Amniotic stem cell (primary cell): ENCODE measurements around the gene HIC1.

Experiments used
- DNase-seq: peaks from one replicate; lab custom pipeline; 2025; lab: John Stamatoyannopoulos, UW

Gene HIC1

DNA sequence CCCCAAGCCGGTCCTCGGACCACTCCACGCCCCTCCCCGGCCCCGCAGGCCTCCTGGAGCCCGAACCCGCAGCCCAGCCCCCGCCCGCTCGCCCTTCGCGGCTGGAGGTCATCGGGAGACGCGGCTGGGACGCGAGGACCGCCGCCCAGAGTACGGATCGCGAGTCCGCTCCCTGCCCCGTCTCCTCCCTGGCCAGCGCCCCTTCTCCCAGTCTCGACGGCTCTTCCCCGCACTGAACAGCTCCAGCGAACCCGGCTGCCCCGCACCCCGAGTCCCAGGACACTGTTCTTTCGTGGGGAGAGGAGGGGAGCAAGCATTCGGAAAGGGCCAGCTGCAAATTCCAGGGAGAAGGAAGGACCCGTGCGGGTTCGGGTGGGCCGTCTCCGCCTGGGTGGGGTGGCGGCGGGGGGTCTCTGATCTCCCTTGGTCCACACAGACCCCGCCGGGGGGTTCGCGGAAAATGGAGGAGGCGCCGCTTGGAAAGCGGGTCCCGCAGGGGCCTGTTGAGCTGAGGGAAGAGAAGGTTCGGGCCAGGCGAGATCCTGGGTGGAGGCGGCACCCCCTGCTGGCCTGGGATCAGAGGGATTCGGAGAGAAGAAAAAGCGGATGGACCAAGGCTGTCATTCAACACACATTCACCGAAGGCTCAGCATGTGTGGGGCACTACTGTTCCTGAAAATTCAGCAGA lies 29.1 kb upstream of the HIC1 start:
- DNase-seq, result peak; percentile 75

DNA sequence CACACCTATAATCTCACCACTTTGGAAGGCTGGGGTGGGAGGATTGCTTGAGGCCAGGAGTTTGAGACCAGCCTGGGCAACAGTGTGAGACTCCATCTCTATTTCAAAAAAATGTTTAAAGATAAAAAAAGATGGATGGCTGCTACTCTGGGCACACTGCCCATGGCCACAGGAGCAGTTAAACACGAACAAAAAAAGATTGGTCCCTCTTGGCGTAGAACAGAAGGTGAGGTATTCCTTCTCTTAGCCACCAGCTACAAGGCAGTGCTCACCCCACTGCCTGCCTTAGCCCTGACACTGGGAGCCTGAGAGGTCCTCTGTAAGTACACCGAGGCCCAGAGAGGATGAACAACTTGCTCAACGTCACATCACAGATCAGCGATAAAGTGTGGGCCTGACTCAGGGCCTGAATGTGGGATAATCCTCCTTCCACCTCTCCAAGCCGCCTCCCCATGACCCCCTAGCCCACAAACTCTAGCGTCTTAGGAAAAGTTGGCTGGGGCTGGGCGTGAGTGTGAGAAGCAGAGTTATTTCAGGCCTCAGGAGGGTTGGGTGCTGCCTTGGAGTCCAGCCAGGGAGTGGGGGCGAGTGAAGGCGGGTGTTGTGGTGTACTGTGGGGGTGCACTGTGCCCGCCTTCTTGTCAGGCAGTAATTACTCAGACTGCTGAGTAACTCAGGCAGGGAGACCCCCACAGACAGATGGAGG lies 27.2 kb upstream of the HIC1 start:
- DNase-seq, result no peak

DNA sequence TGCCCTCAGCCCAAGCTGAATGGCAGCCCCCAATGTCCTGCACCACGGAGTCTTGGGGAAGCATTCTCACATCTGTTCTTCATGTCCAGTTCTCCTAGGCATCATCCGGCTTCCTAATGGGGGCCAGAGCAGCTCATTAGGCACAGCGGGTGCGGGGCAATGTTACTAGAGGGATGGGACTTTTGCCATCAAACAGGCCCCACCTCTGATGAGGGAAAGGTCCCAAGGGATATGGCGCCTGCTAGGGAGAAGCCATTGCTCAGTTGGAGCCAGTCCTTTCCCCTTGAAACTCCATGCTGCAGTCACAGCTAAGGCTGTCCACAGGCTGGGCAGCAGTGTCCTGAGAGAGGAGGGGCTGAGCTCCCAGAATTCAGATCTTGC lies 26.7 kb upstream of the HIC1 start:
- no peak for DNase-seq

DNA sequence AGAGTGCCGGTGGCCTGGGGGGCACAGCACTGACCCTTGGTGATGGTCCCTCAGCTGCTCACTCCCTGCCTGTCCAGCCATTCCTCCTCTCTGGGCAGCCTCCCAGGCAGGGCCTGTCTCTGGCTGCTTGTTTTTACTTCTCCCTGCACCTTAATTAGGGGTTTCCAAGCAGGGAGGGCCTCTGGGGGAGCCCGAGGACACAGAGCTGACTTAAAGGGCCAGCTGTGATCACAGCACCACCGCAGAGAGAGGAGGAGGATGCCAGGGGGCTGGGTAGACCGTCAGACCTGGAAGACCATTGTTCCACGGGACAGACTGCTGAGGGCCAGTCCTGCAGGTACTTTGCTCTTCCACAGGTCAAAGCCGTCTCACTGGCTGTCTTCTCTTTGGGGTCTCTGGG lies 26.2 kb upstream of the HIC1 start:
- no peak for DNase-seq

DNA sequence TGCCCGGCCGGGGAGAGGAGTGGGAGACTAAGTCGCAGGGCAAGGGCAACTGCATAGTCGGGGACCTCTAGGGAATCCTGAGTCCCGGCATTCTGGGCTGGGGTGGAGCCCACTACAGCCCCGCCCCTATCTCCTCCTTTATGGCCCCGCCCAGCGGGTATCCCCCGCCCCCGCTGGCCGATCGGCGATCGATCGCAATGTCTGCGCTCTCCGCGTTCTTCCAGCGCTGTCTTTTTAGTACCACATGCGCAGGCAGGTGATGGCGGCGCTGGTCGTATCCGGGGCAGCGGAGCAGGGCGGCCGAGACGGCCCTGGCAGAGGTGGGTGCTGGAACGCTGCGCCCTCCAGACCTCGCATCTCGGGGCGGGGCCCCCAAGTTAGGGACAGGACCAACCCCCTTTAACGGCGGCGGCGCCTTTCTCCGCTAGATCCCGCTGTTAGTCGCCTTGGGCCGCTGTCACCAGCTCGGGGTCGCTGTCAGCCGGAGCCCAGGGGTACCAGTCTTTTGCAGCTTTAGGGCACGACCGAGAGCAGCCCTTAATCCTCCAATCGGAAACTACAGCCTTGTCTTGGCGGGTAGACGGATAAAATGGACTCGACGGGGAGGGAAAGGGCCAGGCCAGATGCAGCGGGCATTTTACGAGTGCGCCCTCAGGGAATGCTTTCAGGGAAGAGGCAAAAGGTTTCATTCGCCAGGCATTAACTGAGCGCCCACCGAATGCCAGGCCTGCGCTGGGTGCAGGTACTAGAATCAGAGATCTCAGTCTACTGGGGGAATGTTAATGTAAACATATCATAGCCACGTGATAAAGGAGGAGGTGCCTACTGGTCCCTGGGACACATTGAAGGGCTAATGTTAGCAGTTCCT lies 24.8 kb upstream of the HIC1 start, which contains the start of gene DPH1:
Gene DPH1, plus strand, starts transcription at position 243 of the 868 bp plus-strand sequence. Its CDS starts 17 bp downstream, at position 260.
- DNase-seq, result peak; percentile 85

DNA sequence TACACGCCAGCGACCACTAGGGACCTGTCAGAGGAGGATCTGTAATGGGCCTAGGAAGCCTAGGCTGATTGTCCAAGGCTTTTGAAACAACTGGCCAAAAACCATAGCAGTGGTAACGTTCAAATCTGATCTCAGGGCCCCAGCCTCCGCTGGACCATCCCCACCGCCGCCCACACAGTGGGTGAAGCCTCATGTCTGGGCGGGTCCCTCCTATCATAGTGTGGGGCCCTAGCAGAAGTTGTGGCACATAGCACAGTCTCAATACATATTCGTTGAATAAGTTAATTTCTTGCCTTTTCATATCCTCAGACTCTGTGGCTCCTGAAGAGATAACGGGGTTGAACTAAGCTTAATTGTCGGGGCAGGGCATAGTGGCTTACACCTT lies 24.1 kb upstream of the HIC1 start:
- DNase-seq, result no peak

DNA sequence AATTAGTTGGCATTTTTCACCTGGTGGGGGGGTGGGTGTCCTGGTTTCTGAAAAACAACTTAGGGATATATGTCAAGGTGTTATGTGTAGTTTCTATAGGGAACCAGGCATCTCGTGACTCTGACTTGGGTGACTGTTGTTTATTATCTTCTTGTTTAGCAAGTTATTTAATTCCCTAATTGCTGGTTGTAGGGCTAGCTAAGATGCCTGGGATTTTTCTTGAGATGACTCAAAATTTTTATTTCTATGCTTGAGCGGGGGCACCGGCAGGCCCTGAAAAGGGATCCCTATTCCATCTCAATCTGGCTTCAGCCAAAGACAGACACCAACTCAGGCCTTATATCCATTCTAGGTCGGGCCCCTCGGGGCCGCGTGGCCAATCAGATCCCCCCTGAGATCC lies 21.8 kb upstream of the HIC1 start:
- DNase-seq, result no peak

DNA sequence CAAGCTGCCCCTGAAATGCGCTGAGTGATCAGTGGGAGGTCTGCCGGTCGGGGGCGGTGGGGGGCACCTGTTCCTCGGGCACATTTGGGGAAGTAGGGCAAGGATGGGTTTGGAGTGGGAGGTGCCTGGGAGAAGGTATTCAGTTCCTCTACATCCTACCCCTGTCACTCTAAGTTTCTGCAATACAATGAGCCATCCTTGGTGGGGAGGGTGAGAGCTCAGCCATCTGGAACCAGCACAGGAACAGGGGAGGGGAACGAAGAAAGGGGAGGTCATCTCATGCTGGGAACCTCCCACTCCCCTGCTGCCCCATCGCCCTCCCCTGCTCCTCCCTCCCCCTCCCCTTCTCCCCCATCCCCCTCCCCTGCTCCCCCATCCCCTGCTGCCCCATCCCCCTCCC lies 20.7 kb upstream of the HIC1 start:
- DNase-seq, result no peak

DNA sequence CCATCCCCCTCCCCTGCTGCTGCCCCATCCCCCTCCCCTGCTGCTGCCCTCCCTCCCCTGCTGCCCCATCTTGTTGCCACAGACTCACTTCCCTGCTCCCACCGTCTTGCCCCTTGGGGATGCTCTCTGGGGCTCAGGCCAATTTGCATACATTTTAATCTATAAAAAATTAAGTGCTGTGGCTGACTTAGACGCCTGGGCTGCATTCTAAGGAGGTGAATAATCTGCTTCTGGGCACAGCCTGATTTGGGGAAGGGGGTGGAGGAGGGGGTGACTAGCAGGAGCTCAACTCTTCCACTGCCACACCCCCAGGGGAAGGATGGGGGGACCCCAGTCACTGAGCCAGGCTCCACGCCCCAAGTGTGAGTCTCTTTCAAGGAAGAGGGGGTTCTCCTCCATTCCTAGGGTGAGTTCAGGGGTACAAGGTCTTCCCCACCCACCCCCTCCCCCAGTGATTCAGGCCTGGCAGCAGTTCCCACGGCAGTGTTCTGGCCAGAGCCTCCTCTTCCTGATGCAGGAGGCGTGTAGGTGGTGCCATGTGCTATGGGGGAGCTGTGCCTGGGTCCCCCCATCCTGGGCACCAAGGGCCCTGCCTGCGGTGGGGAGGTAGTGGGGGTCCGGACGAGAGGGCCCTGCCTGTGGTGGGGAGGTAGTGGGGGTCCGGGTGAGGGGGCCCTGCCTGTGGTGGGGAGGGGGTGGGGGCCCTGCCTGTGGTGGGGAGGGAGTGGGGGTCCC lies 19.9 kb upstream of the HIC1 start:
- no peak for DNase-seq

DNA sequence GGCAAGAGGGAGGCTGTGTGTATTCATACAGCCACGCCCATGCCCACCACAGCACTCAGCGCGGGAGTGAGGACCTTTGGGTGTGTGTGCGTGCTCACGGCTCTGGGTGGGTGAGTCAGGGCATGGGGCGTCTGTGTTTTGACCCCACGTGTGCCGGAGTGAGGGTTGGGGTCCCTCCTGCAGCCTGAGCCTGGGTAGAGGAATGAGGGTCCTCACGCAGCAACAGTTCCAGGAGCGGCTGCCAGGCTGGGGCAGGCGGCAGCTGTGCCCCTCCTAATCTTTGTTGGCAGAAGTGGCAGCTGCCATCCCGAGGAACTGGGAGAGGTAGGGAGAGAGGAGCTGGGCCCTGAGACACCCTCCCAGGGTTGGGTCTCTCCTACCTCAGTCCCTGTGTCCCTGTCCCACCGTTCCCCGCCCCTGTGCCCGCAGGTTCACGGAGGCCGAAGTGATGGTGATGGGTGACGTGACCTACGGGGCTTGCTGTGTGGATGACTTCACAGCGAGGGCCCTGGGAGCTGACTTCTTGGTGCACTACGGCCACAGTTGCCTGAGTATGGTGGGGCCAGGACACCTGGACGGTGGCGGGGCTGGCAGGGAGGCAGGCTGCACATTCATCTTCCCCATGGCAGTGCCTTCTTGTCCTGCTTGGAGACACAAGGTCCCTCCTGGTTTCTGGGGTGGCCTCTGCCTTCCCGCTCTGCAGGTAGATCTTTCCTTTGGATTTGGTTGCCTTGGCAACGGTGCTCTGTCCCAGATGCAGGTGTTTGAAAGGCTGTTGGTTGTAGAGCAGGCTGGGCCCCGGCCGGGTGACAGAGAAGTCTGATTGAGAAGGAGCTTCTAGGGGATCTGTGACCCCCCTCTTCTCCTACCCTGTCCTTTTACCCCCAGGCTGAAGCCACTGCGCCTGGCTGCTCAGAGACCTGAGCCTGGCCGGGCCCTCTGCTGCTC lies 19.1 kb upstream of the HIC1 start:
- no peak for DNase-seq

DNA sequence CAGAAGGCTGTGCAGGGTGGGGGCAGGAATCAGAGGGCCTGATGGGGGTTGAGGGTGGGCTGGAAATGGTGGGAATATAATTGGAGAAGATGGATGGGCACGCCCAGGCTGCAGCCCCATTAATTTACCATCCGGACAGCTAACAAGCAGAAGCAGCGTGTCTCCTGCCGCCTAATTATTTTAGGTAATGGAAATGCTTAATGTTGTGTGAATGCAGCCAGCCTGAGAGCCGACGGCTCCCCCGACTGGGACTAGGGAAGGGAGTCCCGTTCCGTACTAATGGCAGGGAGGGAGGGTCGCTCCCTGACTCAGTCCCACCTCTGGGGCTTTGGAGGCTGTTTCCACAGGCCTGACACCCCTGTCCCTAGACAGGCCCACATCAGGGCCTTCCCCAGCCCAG lies 17.7 kb upstream of the HIC1 start:
- no peak for DNase-seq

DNA sequence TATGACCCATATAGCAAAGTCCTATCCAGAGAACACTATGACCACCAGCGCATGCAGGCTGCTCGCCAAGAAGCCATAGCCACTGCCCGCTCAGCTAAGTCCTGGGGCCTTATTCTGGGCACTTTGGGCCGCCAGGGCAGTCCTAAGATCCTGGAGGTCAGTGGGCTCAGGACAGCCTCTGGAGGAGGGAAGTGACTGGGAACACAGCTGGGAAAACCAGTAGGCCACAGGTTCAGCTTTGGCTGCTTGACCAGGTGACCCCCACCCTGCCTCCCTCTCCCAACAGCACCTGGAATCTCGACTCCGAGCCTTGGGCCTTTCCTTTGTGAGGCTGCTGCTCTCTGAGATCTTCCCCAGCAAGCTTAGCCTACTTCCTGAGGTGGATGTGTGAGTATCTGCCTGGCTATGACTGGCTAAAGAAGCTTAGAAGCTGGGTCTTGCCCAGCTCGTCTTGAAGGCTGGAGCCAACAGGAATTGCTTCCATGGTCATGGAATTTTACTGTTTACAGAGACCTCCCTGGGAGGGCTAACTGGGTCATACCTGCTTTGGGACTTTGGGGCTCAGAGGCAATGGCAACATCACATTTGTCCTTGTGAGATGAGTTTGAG lies 14.6 kb upstream of the HIC1 start:
- no peak for DNase-seq

DNA sequence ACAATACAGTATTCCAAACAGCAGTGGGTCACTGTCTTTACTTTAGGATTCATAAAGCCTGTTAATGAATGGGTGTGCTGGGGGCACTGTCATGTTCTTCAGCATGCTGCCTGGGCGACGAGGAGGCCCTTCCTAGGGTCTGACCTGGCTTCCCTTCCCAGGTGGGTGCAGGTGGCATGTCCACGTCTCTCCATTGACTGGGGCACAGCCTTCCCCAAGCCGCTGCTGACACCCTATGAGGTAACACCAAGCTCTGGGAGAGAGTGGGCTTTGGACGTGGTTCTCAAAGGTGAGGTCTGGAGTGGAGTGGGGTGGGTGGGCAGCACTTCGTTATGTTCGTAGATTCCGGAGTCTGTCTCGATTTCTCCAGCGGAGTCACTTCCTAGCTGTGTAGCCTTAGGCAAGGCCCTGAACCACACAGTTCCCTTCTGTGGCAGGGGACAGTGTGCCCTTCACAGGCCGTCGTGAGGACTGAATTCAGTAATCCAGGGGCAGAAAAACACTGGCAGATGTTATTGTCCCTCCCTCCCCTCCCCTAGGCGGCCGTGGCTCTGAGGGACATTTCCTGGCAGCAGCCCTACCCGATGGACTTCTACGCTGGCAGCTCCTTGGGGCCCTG lies 13.9 kb upstream of the HIC1 start:
- DNase-seq, result no peak

DNA sequence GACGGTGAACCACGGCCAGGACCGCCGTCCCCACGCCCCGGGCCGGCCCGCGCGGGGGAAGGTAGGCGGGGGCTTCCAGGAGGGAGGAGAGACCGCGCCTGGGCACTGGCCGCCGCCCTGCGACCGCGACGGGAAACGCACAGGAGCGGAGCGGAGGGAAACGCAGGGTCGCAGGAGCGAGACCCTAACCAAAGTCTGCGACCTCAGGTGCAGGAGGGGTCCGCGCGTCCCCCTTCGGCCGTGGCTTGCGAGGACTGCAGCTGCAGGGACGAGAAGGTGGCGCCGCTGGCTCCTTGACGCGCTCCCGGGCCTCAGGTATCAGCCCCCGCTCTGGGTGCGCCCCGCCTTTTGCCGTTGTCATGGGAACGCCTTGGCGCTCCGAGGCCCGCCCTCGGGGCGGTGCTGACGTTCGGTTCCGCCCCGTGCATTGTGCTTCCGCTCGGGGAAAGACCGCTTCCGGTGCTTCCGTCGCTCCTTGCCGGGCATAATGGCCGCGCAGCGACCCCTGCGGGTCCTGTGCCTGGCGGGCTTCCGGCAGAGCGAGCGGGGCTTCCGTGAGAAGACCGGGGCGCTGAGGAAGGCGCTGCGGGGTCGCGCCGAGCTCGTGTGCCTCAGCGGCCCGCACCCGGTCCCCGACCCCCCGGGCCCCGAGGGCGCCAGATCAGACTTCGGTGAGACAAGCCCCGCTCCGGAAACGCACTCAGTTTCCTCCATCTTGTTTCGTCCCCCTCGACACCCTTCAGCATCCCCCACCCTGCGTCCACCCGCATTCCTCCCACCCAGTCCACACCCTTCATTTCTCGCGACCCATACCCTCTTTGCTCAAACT lies 13.1 kb upstream of the HIC1 start, which contains the start of gene OVCA2:
Gene OVCA2, plus strand, starts transcription at position 462 of the 829 bp plus-strand sequence. Its CDS starts 26 bp downstream, at position 488.
- DNase-seq, result peak; percentile 88

DNA sequence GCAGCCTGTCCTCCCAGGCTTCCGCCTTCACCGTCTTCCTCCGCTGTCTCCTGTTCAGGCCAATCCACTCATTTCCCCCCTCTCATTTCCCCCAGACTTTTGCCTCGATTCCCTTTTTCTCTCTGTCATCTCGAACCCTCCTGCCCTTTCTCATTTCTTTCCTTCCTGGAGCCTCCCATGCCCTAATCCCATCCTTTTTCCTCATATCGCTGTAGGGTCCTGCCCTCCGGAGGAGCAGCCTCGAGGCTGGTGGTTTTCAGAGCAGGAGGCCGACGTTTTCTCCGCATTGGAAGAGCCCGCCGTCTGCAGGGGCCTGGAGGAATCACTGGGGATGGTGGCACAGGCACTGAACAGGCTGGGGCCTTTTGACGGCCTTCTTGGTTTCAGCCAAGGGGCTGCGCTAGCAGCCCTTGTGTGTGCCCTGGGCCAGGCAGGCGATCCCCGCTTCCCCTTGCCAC lies 12.5 kb upstream of the HIC1 start:
- DNase-seq, result no peak

DNA sequence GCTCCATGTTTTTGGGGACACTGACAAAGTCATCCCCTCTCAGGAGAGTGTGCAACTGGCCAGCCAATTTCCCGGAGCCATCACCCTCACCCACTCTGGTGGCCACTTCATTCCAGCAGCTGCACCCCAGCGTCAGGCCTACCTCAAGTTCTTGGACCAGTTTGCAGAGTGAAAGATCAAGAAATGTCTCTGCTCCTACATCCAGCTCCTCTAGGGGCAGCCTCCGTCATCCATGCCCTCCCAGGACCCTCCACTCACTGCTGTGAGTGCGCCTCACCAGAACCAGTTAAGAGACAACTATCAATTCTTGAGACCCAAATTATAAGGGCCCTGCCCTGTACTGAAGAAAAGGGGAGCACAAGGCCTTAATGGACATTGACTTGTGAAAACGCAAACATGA lies 12.0 kb upstream of the HIC1 start:
- DNase-seq, result no peak

DNA sequence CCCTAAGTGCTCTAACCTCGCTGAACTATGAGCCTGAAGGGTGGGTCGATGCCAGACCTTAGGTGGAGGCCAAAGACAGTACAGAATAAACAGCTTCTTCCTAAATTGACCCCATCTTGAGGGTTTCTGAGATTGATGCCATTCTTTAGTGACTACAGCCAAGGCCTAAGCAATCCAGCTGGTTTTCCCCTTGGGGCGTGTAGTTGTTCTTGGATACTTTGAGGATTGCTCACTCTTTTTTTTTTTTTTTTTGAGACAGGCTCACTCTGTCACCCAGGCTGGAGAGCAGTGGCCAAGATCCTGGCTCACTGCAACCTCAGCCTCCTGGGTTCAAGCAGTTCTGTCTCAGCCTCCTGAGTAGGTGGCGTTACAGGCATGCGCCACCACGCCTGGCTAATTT lies 11.1 kb upstream of the HIC1 start:
- DNase-seq, result peak; percentile 48

DNA sequence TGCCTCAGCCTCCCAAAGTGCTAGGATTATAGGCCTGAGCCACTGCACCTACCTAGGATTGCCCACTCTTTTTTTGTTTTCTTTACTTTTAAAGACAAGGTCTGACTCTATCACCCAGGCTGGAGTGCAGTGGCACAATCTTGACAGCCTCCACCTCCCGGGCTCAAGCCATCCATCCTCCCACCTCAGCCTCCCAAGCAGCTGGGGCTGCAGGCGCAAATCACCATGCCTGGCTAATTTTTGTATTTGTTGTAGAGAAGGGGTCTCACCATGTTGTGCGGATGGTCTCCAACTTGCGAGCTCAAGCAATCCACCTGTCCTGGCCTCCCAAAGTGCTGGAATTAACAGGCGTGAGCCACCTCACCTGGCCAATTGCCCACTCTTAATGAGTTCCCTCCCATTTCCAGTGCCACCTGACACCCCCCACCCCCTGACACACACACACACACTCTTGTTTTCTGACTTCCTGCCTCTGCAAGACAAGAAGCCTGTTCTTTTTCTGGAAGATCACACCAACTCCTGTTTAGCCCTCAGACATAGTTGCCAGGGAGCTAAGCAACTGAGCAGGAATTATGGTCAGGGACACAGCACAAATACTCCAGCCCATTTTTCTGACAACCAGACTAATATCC lies 10.5 kb upstream of the HIC1 start:
- DNase-seq, result no peak

DNA sequence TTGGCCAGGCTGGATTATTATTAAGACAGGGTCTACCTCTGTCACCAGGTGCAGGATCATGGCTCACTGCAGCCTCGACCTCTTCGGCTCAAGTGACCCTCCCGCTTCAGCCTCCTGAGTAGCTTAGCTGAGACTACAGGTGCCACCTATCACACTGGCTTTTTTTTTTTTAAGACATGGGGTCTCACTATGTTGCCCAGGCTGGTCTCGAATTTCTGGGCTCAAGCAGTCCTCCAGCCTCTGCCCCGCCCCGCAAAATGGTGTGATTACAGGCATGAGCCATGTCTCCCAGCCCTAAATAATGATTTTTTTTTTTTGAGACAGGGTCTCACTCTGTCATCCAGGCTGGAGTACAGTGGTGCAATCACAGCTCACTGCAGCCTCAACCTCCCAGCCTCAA lies 7.3 kb upstream of the HIC1 start:
- DNase-seq, result no peak
